H1 (cell line): ENCODE measurements around the gene SCD. TPM values are rescaled to one million over a fixed set of nuclear protein-coding genes. Genes with fewer than 3 reads are reported as not detected.

Source experiments
- CTCF ChIA-PET: fragments of 300-600 bp; sonication (Branson Sonifier 250); formaldehyde crosslinking; loops from one replicate; lab custom pipeline; 2021; ENCODE audit not compliant: partially characterized antibody; lab: Charles Lee
- POLR2A ChIA-PET: fragments of 300-600 bp; sonication (Branson Sonifier 250); formaldehyde crosslinking; loops from one replicate; lab custom pipeline; 2021; ENCODE audit warnings: inconsistent platforms; ENCODE audit not compliant: partially characterized antibody; lab: Charles Lee
- DNase-seq, 2 experiments: peaks; one replicate each; pipeline versions ENCODE4 v3.0.0 to v3.0.0-alpha.2; 2010 to 2022; ENCODE audit warnings: low spot score in 2 of 2, low read depth in 1 of 2, mixed read lengths in 1 of 2
- FAIRE-seq: peaks from 2 replicates; lab custom pipeline; 2011; peaks lifted over from hg19 to GRCh38; lab: Jason Lieb, UNC
- H2AFZ ChIP-seq: 2 replicates; pipeline ENCODE4 v1.8.1; 2012; ENCODE audit warnings: low read length, inconsistent platforms
- H2AK5ac ChIP-seq: 2 replicates; pipeline ENCODE4 v1.6.1; 2013; ENCODE audit warnings: low read depth, low read length
- H2BK120ac ChIP-seq: replicated peaks from 2 replicates; pipeline ENCODE3; 2013; ENCODE audit warnings: low read depth, low read length, inconsistent platforms
- H2BK12ac ChIP-seq: 2 replicates; pipeline ENCODE4 v1.6.1; 2013; ENCODE audit warnings: low read depth, low read length
- H2BK15ac ChIP-seq: 2 replicates; pipeline ENCODE4 v1.6.1; 2013; ENCODE audit warnings: low read length
- H2BK20ac ChIP-seq: 2 replicates; pipeline ENCODE4 v1.6.1; 2013; ENCODE audit warnings: low read length
- H2BK5ac ChIP-seq: 2 replicates; pipeline ENCODE4 v1.6.1; 2013; ENCODE audit warnings: low read depth, low read length
- H3K14ac ChIP-seq: 2 replicates; pipeline ENCODE4 v1.6.1; 2013; ENCODE audit warnings: inconsistent platforms; ENCODE audit not compliant: insufficient read length
- H3K18ac ChIP-seq: 2 replicates; pipeline ENCODE4 v1.6.1; 2013; ENCODE audit warnings: low read length; ENCODE audit errors: extremely low read depth
- H3K23ac ChIP-seq: 2 replicates; pipeline ENCODE4 v1.6.1; 2013; ENCODE audit warnings: inconsistent platforms; ENCODE audit not compliant: insufficient read length
- H3K23me2 ChIP-seq: 2 replicates; pipeline ENCODE4 v1.6.1; 2013; ENCODE audit warnings: low read depth, low read length
- H3K27ac ChIP-seq: 2 replicates; pipeline ENCODE4 v1.6.1; 2011; ENCODE audit warnings: low read depth, low read length, inconsistent platforms
- H3K27me3 ChIP-seq, 4 experiments: replicated peaks in 1 of 4; 1 replicate in 1 of 4; 2 replicates in 3 of 4; pipeline versions ENCODE4 v1.6.1 to v1.8.1; 2011 to 2013; ENCODE audit warnings: low read length in 3 of 4, mild to moderate bottlenecking in 3 of 4, inconsistent platforms in 2 of 4, mixed read lengths in 2 of 4, moderate library complexity in 1 of 4; ENCODE audit not compliant: control insufficient read depth in 3 of 4, insufficient read depth in 3 of 4; ENCODE audit errors: extremely low read depth in 1 of 4
- H3K36me3 ChIP-seq, 4 experiments: 2 replicates each; pipeline versions ENCODE4 v1.6.1 to v1.8.1; 2011 to 2013; ENCODE audit warnings: mild to moderate bottlenecking in 4 of 4, low read length in 3 of 4, moderate library complexity in 2 of 4, control low read depth in 1 of 4, inconsistent platforms in 1 of 4; ENCODE audit not compliant: insufficient read depth in 4 of 4, control insufficient read depth in 2 of 4
- H3K4ac ChIP-seq: replicated peaks from 2 replicates; pipeline ENCODE3; 2013; ENCODE audit warnings: low read length, low read depth, mixed read lengths, inconsistent platforms; ENCODE audit not compliant: insufficient read length
- H3K4me1 ChIP-seq, 4 experiments: replicated peaks in 1 of 4; 1 replicate in 1 of 4; 2 replicates in 3 of 4; pipeline versions ENCODE4 v1.6.1 to v1.8.1; 2011 to 2013; ENCODE audit warnings: low read length in 3 of 4, inconsistent platforms in 2 of 4, mixed read lengths in 1 of 4; ENCODE audit not compliant: insufficient read depth in 4 of 4, control insufficient read depth in 3 of 4
- H3K4me2 ChIP-seq, 2 experiments: 2 replicates each; pipeline versions ENCODE4 v1.6.1 to v1.8.1; 2011 to 2013; ENCODE audit warnings: low read depth in 2 of 2, low read length in 2 of 2, control low read depth in 1 of 2, inconsistent platforms in 1 of 2, mild to moderate bottlenecking in 1 of 2; ENCODE audit not compliant: insufficient read depth in 1 of 2
- H3K4me3 ChIP-seq, 4 experiments: fragments of 200-600, 300-600 bp in 1 of 4; sonication (generic), shearing (Covaris generic), sonication (Bioruptor Twin) in 1 of 4; 2 replicates each; pipeline versions ENCODE4 v1.5.1 to v1.8.1; 2011 to 2016; ENCODE audit warnings: low read length in 4 of 4, low read depth in 3 of 4, control low read depth in 2 of 4, inconsistent platforms in 2 of 4, mild to moderate bottlenecking in 2 of 4, mixed read lengths in 1 of 4, moderate library complexity in 1 of 4; ENCODE audit not compliant: insufficient read depth in 2 of 4; ENCODE audit errors: extremely low read depth in 1 of 4
- H3K56ac ChIP-seq: replicated peaks from 2 replicates; pipeline ENCODE3; 2013; ENCODE audit warnings: low read depth, mild to moderate bottlenecking, mixed read lengths, low read length, inconsistent platforms; ENCODE audit not compliant: insufficient read length
- H3K79me1 ChIP-seq: 2 replicates; pipeline ENCODE4 v1.6.1; 2013; ENCODE audit warnings: low read depth, low read length, control low read depth
- H3K79me2 ChIP-seq, 2 experiments: 2 replicates each; pipeline versions ENCODE4 v1.6.1 to v1.8.1; 2012 to 2013; ENCODE audit warnings: low read length in 2 of 2, mild to moderate bottlenecking in 2 of 2, inconsistent platforms in 1 of 2; ENCODE audit not compliant: insufficient read depth in 2 of 2, control insufficient read depth in 1 of 2
- H3K9ac ChIP-seq, 4 experiments: replicated peaks in 1 of 4; 1 replicate in 1 of 4; 2 replicates in 3 of 4; pipeline versions ENCODE4 v1.6.1 to v1.8.1; 2011 to 2013; ENCODE audit warnings: low read depth in 3 of 4, low read length in 3 of 4, control low read depth in 2 of 4, mild to moderate bottlenecking in 2 of 4, moderate library complexity in 2 of 4, inconsistent platforms in 1 of 4; ENCODE audit errors: extremely low read depth in 1 of 4
- H3K9me3 ChIP-seq, 2 experiments: 2 replicates each; pipeline versions ENCODE4 v1.6.1 to v1.8.1; 2012 to 2013; ENCODE audit warnings: mild to moderate bottlenecking in 2 of 2, moderate library complexity in 2 of 2, control low read depth in 1 of 2, inconsistent platforms in 1 of 2, low read depth in 1 of 2, low read length in 1 of 2, mixed read lengths in 1 of 2; ENCODE audit not compliant: insufficient read depth in 2 of 2
- H4K20me1 ChIP-seq, 2 experiments: replicated peaks in 1 of 2; 2 replicates each; pipeline versions ENCODE3 to v1.8.1; 2011 to 2013; ENCODE audit warnings: inconsistent platforms in 2 of 2, low read length in 2 of 2, mild to moderate bottlenecking in 1 of 2; ENCODE audit not compliant: insufficient read depth in 2 of 2, control insufficient read depth in 1 of 2
- H4K5ac ChIP-seq: 2 replicates; pipeline ENCODE4 v1.6.1; 2013; ENCODE audit warnings: low read length, low read depth, mixed read lengths, inconsistent platforms; ENCODE audit not compliant: insufficient read length
- H4K8ac ChIP-seq: 2 replicates; pipeline ENCODE4 v1.8.0; 2013; ENCODE audit warnings: mild to moderate bottlenecking, moderate library complexity, low read length, inconsistent platforms; ENCODE audit not compliant: insufficient read depth; ENCODE audit errors: extremely low read depth
- H4K91ac ChIP-seq: replicated peaks from 2 replicates; pipeline ENCODE3; 2013; ENCODE audit warnings: low read length, mixed read lengths, inconsistent platforms; ENCODE audit not compliant: insufficient read length
- PHF8 ChIP-seq: fragments of 200-600 bp; sonication (generic); conservative IDR thresholded peaks from 2 replicates; pipeline ENCODE4 v1.7.1; 2012; ENCODE audit warnings: low read depth, mild to moderate bottlenecking, inconsistent platforms, low read length, moderate library complexity
- TAF7 ChIP-seq: optimal IDR thresholded peaks from 2 replicates; pipeline ENCODE3; 2011; ENCODE audit warnings: low read depth, mild to moderate bottlenecking, inconsistent platforms, low read length, moderate library complexity, borderline replicate concordance
- TCF12 ChIP-seq: IDR thresholded peaks from 2 replicates; pipeline ENCODE4 v1.6.1; 2011; ENCODE audit warnings: low read depth, mild to moderate bottlenecking, low read length
- YY1 ChIP-seq: IDR thresholded peaks from 2 replicates; pipeline ENCODE4 v1.6.1; 2011; ENCODE audit warnings: low read depth, mild to moderate bottlenecking, low read length
- WGBS, 2 experiments: shearing (Covaris generic) in 1 of 2; methylation state at CpG; one replicate each; pipeline versions ENCODE4 v1.1.6 to v1.1.7; 2013 to 2015; ENCODE audit warnings: low lambda C conversion rate in 2 of 2, mixed read lengths in 2 of 2, inconsistent platforms in 1 of 2, low coverage in 1 of 2, missing lambda C conversion rate in 1 of 2; ENCODE audit not compliant: insufficient replicate concordance in 2 of 2, insufficient coverage in 1 of 2, insufficient read length in 1 of 2; ENCODE audit errors: extremely low coverage in 1 of 2, missing lambda C conversion rate in 1 of 2; 5-methylcytosine and 5-hydroxymethylcytosine counted together
- polyA plus RNA-seq, 7 experiments: library from polyadenylated mRNA; depleted of rRNA in 3 of 7; stranded (reverse) in 5 of 7; unstranded in 2 of 7; fragments of >200 nt in 5 of 7; fragments of 200-250 nt in 2 of 7; gene quantifications; 1 replicate in 5 of 7; 2 replicates in 1 of 7; 4 replicates in 1 of 7; pipeline versions ENCODE4 v1.2.1 to v1.2.3, GENCODE V29; 2011 to 2013; ENCODE audit warnings: missing spikeins in 2 of 7, mixed read lengths in 2 of 7
- total RNA-seq: library from RNA; stranded (reverse); fragmentation: NEBNext Ultra II Directional; extraction: Animal tissue kit (Norgen Biotek cat#: 25700); gene quantifications from 2 replicates; pipeline ENCODE4 v1.2.1, GENCODE V29; 2021

Gene SCD
- total and polyA plus RNA-seq, 2 of the 8 experiments (the other 6 are each of a cell fraction or from before 2014, with no cell fraction given), result 397 to 621 TPM

DNA sequence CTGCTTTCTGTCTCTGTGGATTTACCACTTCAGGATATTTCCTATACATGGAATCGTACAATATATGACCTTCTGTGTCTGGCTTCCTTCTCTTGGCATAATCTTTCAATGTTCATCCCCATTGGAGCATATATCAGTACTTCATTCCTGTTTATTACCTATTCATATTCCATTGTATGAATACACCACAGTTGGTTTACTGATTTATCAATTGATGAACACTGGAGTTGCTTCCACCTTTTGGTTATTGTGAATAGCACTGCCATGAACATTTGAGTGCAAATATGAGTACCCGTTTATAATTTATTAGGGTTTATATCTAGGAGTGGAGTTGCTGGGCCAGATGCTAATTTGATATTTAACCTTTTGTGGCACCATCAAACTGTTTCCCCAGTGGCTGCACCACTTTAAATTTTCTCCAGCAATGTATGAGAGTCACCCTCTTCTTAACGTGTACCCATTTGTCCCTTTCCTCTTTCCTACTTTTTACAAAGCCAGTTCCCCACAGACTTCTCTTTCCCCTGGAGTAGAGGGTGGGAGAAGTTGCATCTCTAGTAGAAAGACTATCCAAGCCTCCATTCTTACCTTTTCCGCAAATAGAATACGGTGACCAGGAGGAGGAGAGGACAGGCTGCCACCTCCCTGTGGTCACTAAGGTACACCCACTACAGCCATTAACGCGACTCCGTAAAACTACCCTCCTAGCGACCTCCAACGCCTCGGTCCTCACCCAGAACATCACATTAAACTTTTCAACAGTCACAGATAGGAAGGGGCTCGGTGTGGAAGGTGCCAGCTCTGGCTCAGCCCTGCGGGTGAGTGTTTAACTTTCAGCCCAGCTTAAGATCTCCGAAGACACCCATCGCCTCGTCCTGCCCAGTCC, 25.6 kb downstream of the SCD start:
- Histone ChIP-seq H3K56ac (peak overlapping the region; percentile 50), H3K9ac (peak overlapping the region in 3 of 4 experiments; percentile 28 to 82 (median 36); a peak in 6 of 7 replicates), H3K4me3 (peak overlapping the region; percentile 63 to 71 (median 66)), H3K23ac (no peak overlapping the region), H4K8ac (peak overlapping the region; percentile 60; the same call in 1 of the 2 replicates), H2AK5ac (peak overlapping the region; percentile 87), H3K14ac (no peak overlapping the region), H2BK5ac (peak overlapping the region; percentile 97), H4K5ac (peak overlapping the region; percentile 68), H3K27ac (peak overlapping the region; percentile 59; the same call in 1 of the 2 replicates)
- DNase-seq, result no peak
- POLR2A ChIA-PET, result interaction anchor here (0.8 to 4.6 kb wide), 20 partner anchors 7 to 523 kb away, joined by 3 to 85 read pairs (median 6); partner anchors contain the start of genes PKD2L1 and SCD
- 13% methylated on average over 16 of the region's 16 CpGs; no CpG with 5 or more reads in 1 of the 2 experiments for WGBS, 2 experiments
- peak; percentile 1; the same call in 1 of the 2 replicates for TF ChIP-seq PHF8
- peak; percentile 12 for TF ChIP-seq TAF7
- no peak for TF ChIP-seq TCF12
- TF ChIP-seq YY1, result 0 out of 2 replicates have a peak, but pooled peaks have one; percentile 34
- TF ChIP-seq, all 59 proteins: peak for 3
- H3K9me3 ChIP-seq, result no peaks in the 10 kb centered on the region
- peak overlapping the region; percentile 93; the same call in 1 of the 2 replicates for H2BK12ac ChIP-seq
- no peak overlapping the region for H2AFZ ChIP-seq
- peak overlapping the region; percentile 98 for H3K18ac ChIP-seq
- H2BK15ac ChIP-seq, result no peak overlapping the region
- peaks cover 10% of the 10 kb centered on the region for H3K23me2 ChIP-seq
- peaks cover 8 to 25% (median 9%) of the 10 kb centered on the region in 4 experiments for H3K4me1 ChIP-seq
- H2BK120ac ChIP-seq, result peak overlapping the region; percentile 92
- no peak for FAIRE-seq
- peak overlapping the region; percentile 23 for H4K91ac ChIP-seq
- H2BK20ac ChIP-seq, result peak overlapping the region; percentile 62; the same call in 1 of the 2 replicates
- no peaks in the 10 kb centered on the region for H3K79me1 ChIP-seq
- peak overlapping the region; percentile 2 for H3K4ac ChIP-seq
- no peaks in the 10 kb centered on the region for H3K27me3 ChIP-seq
- CTCF ChIA-PET, result interaction anchor here (0.9 to 1.2 kb wide), 3 partner anchors 30 to 136 kb away, joined by 3 to 5 read pairs (median 4); no protein-coding TSS in a partner anchor
- H4K20me1 ChIP-seq, result no peaks in the 10 kb centered on the region
- H3K79me2 ChIP-seq, result peaks cover 0 to 19% of the 10 kb centered on the region in 2 experiments; a peak in 2 of 4 replicates
- no peaks in the 10 kb centered on the region for H3K36me3 ChIP-seq
- peak overlapping the region; percentile 71 to 73 for H3K4me2 ChIP-seq
